Thyroid gland (tissue), 4 donors: ENCODE results near the gene SH3RF3. TPM values are rescaled to one million over a fixed set of nuclear protein-coding genes. Genes with fewer than 3 reads are reported as not detected.

Experiments used
- DNase-seq, 2 donors: peaks; one replicate each; pipeline ENCODE4 v3.0.0-alpha.2; 2019
- H3K27ac ChIP-seq, 3 donors: fragments of 200-600 bp; sonication (generic); 1 replicate in 2 of 3; 2 replicates in 1 of 3; pipeline ENCODE4 v1.5.1; 2016 to 2019; ENCODE audit warnings: mild to moderate bottlenecking in 1 of 3, moderate library complexity in 1 of 3
- H3K27me3 ChIP-seq: fragments of 200-600 bp; sonication (generic); one replicate; pipeline ENCODE4 v1.5.1; 2019
- H3K36me3 ChIP-seq, 2 donors: fragments of 200-600 bp; sonication (generic); one replicate each; pipeline ENCODE4 v1.5.1; 2016 to 2019
- H3K4me1 ChIP-seq, 2 donors: fragments of 200-600 bp; sonication (generic); one replicate each; pipeline ENCODE4 v1.5.1; 2017 to 2019
- H3K4me3 ChIP-seq, 3 donors: fragments of 200-600 bp; sonication (generic); replicated peaks in 1 of 3; 1 replicate in 2 of 3; 2 replicates in 1 of 3; pipeline ENCODE4 v1.5.1; 2016; ENCODE audit warnings: mild to moderate bottlenecking in 1 of 3
- H3K9me3 ChIP-seq: fragments of 200-600 bp; sonication (generic); one replicate; pipeline ENCODE4 v1.5.1; 2017
- CTCF ChIP-seq, 6 experiments: fragments of 200-600 bp in 3 of 6; fragments of 450-650 bp in 3 of 6; sonication (generic) in 3 of 6; IDR thresholded peaks; one replicate each; pipeline ENCODE4 v1.5.1; 2016 to 2019; ENCODE audit warnings: antibody characterized with exemption in 6 of 6, mild to moderate bottlenecking in 2 of 6, inconsistent platforms in 1 of 6, moderate library complexity in 1 of 6
- POLR2A ChIP-seq, 2 donors: fragments of 450-650 bp; IDR thresholded peaks; one replicate each; pipeline ENCODE4 v1.6.1; 2017; ENCODE audit warnings: antibody characterized with exemption in 2 of 2, mild to moderate bottlenecking in 2 of 2, moderate library complexity in 1 of 2
- WGBS, 2 donors: methylation state at CpG; one replicate each; pipeline ENCODE4 v1.1.5; 2017; 5-methylcytosine and 5-hydroxymethylcytosine counted together
- intact Hi-C: fragments of 100-400 bp; cut with DNase I; formaldehyde crosslinking; loops from one replicate; pipeline ENCODE4 v1.15.1; 2023
- total RNA-seq, 4 donors: library from RNA; depleted of rRNA; stranded (reverse); fragments of >200 nt; gene quantifications; one replicate each; pipeline ENCODE4 v1.2.3, GENCODE V29; 2016

SH3RF3 gene
- total RNA-seq, 4 donors from 2014 or later: 2.1 to 7.4 (median 2.8) TPM

GRCh38 chr2:109440499-109441156, 311.6 kb downstream of the SH3RF3 start:
- no peaks in the 10 kb centered on the region for H3K36me3 ChIP-seq
- H3K9me3 ChIP-seq: no peaks in the 10 kb centered on the region
- TF ChIP-seq CTCF (IDR thresholded peaks at IDR 0.05): no peak
- no peak for TF ChIP-seq POLR2A (IDR thresholded peaks at IDR 0.05)
- peaks cover 8 to 13% of the 10 kb centered on the region in 2 donors for H3K4me1 ChIP-seq
- WGBS, 2 donors: 92 to 94% methylated on average over 4 of the region's 4 CpGs
- no peak overlapping the region for H3K27ac ChIP-seq
- no peak for DNase-seq
- intact Hi-C loops: no loop called here
- H3K4me3 ChIP-seq: no peak overlapping the region
- H3K27me3 ChIP-seq: no peaks in the 10 kb centered on the region

- no peak overlapping the region for H3K4me3 ChIP-seq
- H3K27ac ChIP-seq: no peak overlapping the region
- no peaks in the 10 kb centered on the region for H3K9me3 ChIP-seq
- H3K36me3 ChIP-seq: no peaks in the 10 kb centered on the region
- TF ChIP-seq CTCF (IDR thresholded peaks at IDR 0.05) (no peak), POLR2A (IDR thresholded peaks at IDR 0.05) (no peak)
- 95 to 96% methylated on average over 2 of the region's 2 CpGs for WGBS, 2 donors
- intact Hi-C loops: no loop called here
- no peaks in the 10 kb centered on the region for H3K27me3 ChIP-seq
- H3K4me1 ChIP-seq: peaks cover 8 to 13% of the 10 kb centered on the region in 2 donors
- DNase-seq: no peak
These were observed 313.8 kb downstream of the SH3RF3 start for GRCh38 chr2:109442715-109443319.

- intact Hi-C loops: no loop called here
- H3K4me3 ChIP-seq: no peak overlapping the region
- no peak for DNase-seq
- H3K36me3 ChIP-seq: no peaks in the 10 kb centered on the region
- TF ChIP-seq POLR2A (IDR thresholded peaks at IDR 0.05): no peak
- no peak for TF ChIP-seq CTCF (IDR thresholded peaks at IDR 0.05)
- H3K9me3 ChIP-seq: no peaks in the 10 kb centered on the region
- peaks cover 10 to 13% of the 10 kb centered on the region in 2 donors for H3K4me1 ChIP-seq
- no peak overlapping the region for H3K27ac ChIP-seq
- H3K27me3 ChIP-seq: no peaks in the 10 kb centered on the region
These were observed 315.9 kb downstream of the SH3RF3 start for GRCh38 chr2:109444916-109445315.

- H3K27me3 ChIP-seq: no peaks in the 10 kb centered on the region
- TF ChIP-seq POLR2A (IDR thresholded peaks at IDR 0.05) (no peak), CTCF (IDR thresholded peaks at IDR 0.05) (no peak)
- H3K27ac ChIP-seq: no peak overlapping the region
- no peak for DNase-seq
- peaks cover 21 to 28% of the 10 kb centered on the region in 2 donors for H3K4me1 ChIP-seq
- 82 to 89% methylated on average over 18 to 20 of the region's 20 CpGs for WGBS, 2 donors
- H3K9me3 ChIP-seq: no peaks in the 10 kb centered on the region
- no peaks in the 10 kb centered on the region for H3K36me3 ChIP-seq
- intact Hi-C loops: no loop called here
- H3K4me3 ChIP-seq: no peak overlapping the region
These were observed 317.5 kb downstream of the SH3RF3 start for GRCh38 chr2:109446278-109447131.
